GM18508 (cell line): ENCODE data around the gene GNA12.

Source experiments
- ATAC-seq: cut with Tn5 transposase; IDR thresholded peaks from one replicate; pipeline ENCODE4 v1.9.1; 2021; ENCODE audit warnings: moderate number of reproducible peaks; ENCODE audit not compliant: insufficient read depth, unreplicated experiment

GNA12 gene

DNA sequence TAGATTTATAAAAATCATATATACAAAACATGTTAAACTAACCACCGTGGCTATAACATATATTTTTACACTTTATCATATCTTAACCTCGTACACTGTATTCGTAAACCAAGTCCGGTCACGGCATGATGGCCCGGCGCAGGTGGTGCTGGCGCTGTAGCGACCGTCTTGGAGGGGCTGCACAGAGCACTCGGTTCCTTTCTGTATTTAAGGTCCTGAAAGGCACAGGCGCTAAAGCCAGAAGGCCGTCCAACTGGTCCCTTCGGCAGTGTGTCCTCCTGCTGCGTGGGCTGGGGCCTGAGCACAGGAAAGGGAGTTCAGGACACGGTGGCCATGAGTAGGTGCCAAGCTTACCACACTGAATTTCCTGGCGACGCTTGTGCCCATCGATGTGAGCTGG lies 122.3 kb downstream of the GNA12 start:
- no peak for ATAC-seq

DNA sequence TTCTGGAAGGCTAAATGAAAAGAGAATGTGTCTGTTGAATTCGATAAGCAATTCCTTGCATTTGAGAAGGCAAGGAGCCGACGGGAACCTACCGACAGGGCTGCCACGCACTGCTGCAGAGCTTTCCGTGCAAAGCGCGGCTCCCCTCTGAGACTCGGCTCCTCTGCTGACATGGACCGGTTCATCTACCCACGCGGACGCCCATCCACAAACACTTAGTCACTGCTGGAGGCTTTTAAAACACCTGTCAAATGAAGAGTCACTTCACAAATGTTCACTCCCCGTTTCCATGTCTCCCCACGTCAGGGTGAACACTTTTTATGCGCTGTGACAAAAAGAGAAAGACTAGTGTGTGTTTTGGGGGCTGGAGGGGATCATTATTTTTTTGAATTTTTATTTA lies 124.1 kb downstream of the GNA12 start:
- ATAC-seq = no peak

DNA sequence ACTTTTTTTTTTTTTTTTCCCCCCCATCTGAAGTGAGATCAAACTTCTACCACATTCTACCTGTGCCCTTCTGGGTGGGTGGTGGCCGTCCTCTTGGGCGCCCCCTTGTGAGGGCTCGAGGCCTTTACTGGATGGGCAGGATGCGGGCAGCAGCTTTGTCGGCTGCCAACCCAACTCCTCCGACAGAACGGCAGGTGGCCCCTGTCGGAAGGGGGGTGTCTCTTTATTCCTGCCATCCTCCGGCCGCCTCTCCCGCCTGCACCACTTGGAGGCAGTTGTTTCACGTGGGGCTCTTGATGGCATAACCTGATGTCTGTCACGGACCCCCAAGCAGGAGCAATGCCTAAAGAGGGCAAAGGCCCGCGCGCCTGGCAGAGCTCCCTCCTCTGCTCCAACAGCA lies 125.1 kb downstream of the GNA12 start:
- ATAC-seq = no peak

DNA sequence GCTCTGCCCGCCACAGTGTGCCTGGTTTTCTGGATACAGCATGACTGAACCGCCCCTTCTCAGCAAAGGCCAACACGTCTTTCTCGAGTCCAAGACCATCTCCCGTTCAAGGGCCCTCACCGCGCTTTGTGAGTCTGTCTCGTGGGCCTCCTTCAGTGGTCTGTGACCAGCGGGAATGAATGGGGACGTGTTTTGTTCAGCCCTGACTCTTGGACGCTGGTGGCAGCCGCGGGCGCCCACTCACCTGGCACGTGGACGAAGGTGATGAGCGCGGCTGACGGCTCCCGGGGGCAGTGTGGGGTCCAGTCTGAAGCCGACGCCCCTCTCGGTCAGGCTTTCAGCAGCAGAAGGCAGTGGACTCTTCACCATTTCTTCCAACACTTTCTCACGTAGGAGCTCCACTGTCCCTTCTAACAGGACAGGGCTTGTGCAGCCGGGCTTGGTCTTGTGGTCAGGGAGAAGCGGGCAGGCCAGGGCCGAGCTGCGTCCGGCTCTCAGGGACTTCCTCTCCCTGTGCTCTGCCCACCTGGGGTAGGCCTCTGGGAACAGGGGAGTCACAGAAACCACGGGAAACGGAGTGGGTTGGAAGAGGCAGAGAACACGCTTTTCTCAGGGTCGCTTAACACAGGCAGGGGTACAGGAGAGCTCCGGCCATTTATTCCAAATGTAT lies 125.7 kb downstream of the GNA12 start:
- no peak for ATAC-seq

DNA sequence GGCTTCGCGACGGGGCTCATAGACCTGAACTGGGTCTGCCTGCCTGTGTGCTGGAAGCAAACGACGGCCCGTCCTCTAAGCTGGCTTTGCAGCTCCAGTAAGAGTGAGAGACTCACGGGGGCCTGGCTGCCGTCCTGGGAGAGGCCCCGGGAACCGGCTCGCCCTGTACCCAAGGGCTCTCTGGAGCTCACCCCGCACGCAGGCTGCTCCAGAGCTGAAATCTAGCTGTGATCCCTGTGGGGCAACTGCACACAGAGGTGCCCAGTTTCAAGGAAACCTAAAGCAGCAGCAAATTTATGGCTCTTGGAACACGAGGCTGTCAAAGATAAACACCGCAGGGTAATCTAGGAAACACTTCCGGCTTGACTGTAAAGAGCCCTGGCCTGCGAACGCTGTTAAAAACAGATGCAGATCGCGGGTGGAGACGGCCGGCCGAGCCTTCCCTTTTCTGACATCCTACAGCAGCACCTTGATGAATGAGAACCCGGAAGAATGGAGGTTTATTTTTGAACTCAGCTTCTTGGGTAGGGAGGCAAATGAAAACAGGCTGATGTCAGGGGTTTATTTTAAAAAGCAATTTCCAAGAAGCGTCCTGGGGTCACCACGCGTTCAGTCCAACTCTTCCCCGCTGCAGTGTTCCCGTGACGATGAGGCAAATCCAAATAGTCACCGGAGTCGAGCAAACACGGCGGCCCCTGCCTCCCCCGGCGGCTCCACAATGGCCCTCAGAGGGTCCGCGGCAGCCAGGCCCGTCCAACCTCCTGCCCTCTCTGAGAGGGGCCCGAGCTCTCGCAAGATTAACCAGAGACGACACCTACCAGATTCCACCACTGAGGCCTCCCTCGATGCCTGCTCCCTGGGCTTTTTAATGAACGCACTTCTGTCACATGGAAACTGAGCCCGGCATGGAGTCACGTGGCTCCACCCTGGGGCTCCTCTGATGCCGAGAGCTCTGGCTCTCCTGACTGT lies 126.5 kb downstream of the GNA12 start:
- no peak for ATAC-seq

DNA sequence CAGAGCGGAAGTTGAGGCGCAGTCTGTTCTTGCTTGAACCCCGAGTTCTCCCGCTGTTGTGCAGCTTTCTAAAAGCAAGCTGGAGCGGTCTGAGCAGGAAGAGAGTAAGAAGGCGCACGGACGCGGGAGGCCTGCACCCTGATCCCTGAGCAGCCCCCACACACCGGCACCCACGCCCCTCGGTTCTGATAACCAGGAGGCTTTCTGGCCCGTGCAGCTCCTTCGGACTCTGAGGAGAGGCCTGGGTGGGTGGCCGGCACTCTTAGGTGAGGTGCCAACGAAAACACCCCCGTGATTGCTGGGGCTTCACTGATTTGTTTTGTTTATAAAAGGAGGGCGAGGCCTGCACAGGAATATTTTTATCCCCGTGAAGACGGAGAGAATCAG lies 127.2 kb downstream of the GNA12 start:
- no peak for ATAC-seq

DNA sequence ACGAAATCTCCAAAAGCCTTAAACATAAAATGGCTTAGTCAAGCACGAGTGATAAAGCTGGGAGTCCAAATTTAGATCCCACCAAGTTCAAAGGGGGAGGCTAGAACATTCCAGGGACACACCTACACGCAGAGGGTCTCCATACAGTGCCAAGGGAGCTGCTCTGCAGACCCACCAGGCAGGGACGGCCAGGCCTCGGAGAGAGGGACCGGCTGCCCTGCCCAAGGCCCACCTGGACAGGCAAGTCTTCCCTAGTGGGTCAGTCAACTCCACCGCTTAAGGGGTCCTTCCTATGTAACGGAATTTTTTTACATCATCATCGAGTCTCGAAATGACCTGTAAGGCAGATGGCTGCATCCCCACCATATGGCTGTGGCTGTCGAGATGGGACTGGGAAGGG lies 127.6 kb downstream of the GNA12 start:
- no peak for ATAC-seq

DNA sequence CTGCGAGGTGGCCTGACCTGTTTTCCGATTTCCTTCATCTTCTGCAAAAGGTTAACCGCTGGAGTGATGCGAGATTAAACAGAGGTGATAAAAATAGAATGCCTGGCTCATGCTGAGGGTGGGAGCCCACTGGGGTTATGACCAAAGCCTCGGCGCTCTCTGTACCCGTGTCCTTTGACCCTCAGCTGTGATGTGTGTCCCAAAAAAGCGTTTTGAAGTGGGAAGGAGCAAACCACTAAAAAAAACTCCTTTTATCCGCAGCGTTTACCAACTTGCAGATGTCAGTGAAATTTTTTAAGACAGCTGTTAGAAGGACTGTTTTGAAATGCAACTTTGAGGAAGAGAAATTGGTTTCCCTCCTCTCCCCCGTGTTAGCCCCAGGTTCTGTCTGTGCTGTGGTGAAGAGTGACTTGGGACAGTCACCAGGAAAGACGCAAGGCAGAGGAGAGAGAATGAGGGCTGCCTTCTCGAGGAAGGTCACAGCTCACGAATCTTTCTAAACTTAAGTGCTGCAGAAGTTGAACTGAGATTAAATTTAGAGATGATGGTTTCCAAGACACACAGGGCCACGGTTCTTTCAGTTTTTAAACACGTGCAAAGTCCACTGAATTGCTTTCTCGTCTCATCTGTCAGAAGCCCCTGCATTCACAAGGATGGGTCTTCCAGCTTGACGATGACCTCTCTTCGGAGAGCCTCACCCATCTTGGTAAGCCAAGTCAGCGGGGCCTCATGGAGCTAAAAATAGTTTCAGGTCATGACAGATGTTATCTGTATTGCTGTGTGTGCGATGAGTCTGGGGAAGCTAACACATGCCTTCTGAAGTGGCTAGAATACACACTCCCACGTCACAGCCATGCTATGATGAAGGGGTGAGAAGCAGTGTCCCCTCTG lies 128.5 kb downstream of the GNA12 start:
- ATAC-seq = no peak

DNA sequence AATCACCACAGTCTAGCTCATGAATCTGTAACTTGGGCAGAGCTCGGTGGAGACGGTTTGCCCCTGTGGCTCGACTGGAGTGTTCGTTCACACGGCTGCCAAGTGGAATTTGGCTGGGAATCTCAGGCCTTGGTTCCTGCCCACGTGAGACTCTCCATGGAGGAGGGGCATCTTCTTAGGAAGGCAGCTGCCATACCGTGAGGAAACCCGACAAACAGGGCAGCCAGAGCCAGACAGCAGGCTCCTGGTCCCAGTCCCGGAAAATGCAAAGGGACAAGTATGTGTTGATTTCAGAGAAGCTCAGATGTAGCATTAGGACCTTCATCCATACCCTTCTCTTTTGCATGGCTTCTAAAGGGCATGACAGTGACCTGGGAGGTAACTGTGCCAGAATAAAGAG lies 129.5 kb downstream of the GNA12 start:
- ATAC-seq = no peak

DNA sequence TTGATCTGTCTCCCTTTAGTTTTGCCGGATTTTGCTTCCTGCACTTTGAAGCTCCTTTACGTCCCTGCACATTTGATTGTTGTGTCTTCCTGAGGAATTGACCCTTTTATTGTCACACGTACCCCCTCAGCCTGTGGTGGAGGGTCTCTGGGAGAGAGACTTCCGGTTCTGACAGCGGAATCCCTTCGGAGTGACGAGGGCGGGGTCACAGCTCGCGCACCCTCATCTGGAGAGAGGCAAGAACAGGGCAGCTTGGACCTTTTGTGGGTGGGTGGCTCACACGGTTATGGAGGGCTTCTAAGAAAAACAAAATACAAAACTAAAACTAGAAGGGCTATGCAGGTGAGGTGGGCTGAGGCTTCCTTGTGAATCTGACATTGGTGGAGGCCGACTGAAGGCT lies 130.1 kb downstream of the GNA12 start:
- ATAC-seq = no peak

DNA sequence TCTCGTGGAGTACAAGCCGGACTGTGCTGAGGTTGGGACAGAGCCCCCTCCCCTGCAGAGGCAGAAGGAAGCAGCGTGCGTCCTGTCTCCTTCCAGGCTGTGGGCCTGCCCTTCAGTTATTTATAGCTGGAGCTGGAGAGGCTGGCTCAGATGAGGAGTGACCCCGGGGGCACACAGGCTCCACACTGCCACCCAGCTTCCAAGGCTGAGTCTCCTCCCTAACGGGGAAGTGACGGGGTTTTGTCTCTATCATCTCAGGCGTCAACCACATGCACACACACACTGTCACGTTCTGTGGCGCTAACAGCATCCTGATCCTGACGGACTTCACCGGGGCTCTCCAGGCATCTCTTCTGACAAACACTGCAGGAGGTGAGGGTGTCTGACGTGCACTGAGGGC lies 130.7 kb downstream of the GNA12 start:
- ATAC-seq = no peak

DNA sequence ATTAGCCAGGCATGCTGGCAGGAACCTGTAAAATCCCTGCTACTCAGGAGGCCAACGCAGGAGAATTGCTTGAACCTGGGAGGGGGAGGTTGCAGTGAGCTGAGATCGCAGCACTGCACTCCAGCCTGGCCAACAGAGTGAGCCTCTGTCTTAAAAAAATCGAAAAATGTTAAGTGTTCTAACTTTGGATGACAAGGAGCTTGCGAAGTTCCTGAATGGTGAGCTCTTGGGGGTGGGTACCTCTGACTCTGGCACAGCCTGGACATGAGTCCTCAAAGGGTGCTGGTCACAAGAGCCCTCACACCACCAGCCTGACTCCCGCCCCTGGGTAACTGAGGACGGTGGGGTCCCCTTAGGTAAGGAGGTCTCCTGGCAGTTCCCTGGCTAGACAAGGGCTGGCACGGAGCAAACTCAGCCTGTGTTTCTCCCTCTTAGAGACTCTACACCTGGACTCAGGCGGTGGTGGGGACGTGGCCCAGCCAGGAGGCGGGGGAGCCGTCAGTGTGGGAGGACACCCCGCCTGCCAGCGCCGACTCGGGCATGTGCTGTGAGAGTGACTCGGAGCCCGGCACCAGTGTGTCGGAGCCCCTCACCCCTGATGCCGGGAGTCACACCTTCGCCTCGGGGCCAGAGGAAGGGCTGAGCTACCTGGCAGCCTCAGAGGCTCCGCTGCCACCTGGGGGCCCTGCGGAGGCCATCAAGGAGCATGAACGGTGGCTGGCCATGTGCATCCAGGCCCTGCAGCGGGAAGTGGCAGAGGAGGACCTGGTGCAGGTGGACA lies 132.0 kb downstream of the GNA12 start:
- no peak for ATAC-seq

DNA sequence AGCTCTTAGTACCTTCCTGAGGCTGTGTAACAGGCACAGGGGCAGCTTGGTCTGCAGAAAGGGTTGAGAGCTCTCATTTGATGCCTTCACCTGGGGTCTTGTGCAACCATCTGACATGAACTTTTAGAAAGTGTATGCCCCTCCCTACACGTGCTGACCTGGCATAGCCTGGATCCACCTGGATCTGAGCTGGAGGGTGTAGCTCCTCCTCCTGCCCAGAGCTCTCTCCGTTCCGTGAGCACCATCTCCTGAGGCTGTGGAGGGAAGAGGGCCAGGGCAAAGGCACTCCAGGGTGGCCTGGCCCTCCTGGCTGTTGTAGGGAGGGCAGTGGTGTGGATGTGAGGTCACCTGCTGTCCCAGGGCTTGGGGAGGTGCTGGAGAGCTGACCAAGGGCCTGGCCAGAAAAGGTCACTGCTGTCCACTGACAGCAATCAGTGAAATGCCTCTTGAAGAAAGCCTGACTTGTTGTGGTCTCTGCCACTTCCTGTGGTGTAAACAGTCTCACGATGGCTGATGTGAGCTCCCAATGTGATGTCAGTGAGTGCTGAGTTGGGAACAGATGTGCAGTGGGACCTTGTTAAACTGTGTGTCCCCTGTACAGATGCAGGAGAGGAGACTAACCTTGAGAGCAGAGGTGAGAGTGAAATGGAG lies 133.1 kb downstream of the GNA12 start:
- peak; percentile 49 for ATAC-seq

DNA sequence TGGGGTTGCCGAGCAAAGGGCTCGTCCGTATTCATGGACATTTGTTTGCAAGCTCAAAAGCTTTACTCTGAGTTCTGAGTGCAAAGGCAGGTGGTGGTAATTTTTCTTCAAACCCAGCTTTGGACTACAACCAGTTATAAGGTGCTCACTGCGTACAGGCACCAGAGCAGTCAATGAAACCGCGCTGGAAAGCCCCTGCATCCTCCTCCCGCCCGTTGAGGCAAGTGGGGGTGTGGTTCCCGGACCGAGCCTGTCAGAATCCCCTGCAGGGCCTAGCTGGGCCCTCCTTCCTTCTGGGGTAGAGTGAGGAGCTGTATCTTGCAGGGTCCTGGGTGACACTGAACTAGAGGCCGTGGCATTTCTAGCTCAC lies 133.8 kb downstream of the GNA12 start:
- ATAC-seq = no peak

DNA sequence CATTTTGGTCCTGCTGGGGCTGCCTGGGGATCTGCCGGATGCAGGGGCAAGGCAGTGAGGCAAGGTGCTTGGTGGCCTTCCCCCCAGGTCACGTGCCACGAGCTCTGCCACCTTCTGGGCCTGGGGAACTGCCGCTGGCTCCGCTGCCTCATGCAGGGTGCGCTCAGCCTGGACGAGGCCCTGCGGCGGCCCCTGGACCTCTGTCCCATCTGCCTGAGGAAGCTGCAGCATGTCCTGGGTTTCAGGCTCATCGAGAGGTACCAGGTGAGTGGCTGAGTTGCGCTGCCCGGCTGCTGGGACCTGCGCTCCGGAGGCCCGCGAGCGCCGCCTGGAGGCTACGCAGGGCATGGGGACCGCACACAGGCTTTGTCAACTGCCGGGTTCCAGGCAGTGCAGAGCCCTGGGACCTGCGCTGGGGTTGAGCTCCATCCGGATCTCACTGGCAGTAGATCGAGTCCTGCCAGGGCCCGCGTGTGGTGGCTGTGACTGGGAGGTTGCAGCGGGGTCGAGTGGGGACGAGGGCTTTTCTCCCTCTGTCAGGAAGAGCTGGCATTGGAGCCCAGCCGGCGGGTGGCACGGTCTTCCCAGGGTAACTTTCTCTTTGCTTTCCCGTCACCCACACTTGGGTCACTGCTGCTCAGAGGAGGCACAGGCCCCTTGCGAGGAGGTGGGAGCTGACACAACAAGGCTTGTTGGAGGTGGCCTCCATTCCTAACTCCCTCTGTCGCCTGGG lies 134.4 kb downstream of the GNA12 start:
- ATAC-seq = no peak

DNA sequence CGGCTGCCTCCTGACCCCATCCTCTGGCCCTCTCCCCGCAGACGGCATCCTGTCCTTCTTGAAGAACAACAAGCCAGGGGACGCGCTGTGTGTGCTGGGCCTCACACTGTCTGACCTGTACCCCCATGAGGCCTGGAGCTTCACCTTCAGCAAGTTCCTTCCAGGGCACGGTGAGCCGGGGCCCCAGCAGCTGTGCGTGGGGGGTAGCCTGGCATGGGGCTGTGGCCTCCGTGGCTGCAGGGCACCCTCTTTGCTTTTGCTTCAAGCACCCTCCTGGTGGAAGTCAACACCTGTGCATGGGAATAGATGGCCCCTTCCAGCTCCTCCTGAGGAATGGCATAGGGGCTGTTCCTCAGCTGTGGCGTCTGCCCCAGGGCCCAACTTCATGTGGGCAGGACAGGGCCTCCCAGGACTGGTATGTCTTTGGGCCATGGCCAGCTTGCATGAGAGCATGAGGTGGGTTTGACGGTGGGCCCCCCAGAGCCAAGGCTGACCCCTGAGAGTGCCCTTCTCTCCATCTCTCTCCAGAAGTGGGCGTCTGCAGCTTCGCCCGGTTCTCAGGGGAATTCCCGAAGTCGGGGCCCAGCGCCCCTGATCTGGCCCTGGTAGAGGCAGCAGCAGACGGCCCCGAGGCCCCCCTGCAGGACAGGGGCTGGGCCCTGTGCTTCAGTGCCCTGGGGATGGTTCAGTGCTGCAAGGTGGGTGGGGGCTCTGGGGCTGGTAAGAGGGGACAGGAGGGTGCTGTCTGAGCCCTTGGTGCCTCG lies 135.4 kb downstream of the GNA12 start:
- ATAC-seq = no peak

DNA sequence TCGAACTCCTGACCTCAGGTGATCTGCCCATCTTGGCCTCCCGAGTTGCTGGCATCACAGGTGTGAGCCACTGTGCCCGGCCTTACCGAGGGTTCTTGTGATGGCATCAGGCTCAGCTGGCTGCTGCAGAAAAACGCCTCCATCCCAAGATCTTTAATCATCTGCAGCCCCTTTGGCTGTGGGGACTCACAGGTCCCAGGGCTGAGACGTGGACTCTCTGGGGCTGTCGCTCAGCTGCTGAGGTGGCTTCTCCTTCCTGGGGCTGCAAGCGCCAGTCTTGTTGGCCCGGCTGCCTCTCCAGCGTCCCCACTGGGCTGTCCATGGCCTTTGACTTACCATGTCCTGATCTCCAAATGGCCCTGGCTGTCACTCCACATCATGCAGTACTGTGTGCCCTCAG lies 136.1 kb downstream of the GNA12 start:
- ATAC-seq = no peak

DNA sequence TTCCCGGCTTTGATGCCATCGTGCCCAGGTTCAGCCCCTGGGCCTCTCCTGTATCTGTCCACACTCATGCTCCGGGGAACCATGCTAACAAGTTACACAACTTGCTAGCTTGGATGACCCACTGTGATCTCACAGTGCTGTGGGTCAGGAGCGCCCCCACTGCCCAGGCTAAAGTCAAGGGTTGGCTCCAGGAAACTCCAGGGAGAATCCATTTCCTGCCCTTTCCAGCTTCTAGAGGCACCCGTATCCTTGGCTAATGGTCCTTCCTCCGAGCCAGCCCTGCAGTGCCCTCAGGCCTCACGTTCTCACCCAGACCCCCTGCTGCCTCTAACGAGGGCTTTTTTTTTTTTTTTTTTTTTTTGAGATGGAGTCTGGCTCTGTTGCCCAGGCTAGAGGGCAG lies 136.6 kb downstream of the GNA12 start:
- no peak for ATAC-seq
